ENCODE data around the gene PIK3R2. TPM values are rescaled to one million over a fixed set of nuclear protein-coding genes. Genes with fewer than 3 reads are reported as not detected.

Gene PIK3R2
- polyA plus RNA-seq, 3 donors = 20.1 to 38.9 (median 30.4) TPM

DNA sequence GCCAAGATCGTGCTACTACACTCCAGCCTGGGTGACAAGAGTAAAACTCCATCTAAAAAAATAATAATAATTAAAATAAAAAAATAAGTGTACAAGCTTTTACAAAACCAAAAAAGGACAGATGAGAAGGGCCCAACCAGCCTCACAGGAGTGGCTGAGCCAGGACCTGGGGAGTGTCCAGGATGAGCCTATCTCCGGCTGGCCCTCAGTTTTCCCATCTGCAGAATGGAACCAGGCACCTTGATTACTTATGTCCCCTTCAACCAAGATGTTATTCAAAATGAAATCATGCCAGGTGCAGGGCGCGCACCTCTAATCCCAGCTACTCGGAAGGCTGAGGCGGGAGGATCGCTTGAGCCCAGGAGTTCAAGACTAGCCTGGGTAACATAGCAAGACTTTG is 11.1 kb downstream of the PIK3R2 start:
- DNase-seq (ENCODE audit: extremely low read depth in 1 of 11, low read depth in 9 of 11, low spot score in 4 of 11) = no peak

DNA sequence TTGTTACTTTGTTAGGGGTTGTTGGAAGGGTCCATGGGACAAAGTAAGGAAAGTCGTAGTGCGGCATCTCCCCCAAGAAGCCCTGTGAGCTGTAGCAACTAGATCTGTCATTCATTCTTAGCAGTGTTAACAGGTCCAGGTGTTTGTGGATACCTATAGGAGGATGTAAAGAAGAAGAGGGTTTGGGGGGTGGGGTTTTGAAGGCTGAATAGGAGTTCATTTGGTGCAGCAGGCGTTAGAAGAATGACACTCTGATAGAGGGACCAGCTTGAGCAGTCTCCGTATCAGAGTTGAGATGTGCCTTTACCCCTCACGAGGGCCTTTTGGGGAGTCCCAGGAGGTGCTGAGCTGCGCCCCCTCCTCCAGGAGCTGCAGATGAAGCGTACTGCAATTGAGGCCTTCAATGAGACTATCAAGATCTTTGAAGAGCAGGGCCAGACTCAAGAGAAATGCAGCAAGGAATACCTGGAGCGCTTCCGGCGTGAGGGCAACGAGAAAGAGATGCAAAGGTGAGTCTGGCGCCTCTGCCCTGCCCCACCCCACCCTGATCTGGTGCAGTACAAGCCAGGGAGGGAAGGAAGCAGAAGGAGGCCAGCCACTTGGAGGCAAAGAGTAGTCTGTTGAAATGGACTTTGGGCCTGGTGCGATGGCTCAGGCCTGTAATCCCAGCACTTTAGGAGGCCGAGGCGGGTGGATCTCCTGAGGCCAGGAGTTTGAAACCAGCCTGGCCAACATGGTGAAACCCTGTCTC is 13.0 kb downstream of the PIK3R2 start:
- no peak for DNase-seq (ENCODE audit: extremely low read depth in 1 of 11, low read depth in 9 of 11, low spot score in 4 of 11)

DNA sequence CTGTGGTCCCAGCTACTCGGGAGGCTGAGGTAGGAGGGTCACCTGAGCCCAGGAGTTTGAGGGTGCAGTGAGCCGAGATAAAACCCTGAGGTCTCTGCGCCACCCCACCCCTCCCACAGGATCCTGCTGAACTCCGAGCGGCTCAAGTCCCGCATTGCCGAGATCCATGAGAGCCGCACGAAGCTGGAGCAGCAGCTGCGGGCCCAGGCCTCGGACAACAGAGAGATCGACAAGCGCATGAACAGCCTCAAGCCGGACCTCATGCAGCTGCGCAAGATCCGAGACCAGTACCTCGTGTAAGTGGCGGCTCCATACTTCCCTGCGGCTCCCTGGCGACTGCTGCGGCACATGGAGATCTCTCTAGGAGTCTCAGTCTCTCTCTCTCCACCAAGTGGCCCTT is 14.0 kb downstream of the PIK3R2 start:
- no peak for DNase-seq (ENCODE audit: extremely low read depth in 1 of 11, low read depth in 9 of 11, low spot score in 4 of 11)

DNA sequence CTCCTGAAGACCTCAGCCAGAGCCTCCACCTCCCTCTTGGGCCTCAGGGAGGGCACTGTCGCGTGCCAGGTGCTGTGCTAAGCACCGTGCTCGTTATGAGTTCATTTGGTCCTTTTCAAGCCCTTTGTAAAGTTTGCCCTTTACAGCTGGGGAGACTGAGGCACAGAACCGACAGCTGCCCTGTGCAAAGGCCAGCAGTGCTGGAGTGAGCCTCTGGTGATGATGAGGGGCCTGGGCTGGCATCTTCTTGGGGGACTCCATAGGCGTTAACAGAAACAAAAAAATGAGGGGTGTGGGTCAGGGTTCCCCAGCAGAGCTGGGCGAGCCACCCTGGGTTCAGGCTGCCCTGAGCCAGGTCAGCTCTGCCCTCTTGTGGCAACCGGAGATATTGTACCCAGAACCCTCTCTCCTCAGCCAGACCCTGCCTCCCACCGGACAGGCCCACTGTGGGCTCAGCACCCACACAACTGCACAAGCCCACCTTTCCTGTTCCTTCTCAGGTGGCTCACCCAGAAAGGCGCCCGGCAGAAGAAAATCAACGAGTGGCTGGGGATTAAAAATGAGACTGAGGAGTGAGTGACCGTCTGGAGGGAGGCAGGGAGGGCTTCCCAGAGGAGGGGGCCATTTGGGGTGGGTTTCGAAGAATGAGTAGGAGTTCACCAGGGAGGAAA is 15.1 kb downstream of the PIK3R2 start:
- DNase-seq (ENCODE audit: extremely low read depth in 1 of 11, low read depth in 9 of 11, low spot score in 4 of 11) = no peak

DNA sequence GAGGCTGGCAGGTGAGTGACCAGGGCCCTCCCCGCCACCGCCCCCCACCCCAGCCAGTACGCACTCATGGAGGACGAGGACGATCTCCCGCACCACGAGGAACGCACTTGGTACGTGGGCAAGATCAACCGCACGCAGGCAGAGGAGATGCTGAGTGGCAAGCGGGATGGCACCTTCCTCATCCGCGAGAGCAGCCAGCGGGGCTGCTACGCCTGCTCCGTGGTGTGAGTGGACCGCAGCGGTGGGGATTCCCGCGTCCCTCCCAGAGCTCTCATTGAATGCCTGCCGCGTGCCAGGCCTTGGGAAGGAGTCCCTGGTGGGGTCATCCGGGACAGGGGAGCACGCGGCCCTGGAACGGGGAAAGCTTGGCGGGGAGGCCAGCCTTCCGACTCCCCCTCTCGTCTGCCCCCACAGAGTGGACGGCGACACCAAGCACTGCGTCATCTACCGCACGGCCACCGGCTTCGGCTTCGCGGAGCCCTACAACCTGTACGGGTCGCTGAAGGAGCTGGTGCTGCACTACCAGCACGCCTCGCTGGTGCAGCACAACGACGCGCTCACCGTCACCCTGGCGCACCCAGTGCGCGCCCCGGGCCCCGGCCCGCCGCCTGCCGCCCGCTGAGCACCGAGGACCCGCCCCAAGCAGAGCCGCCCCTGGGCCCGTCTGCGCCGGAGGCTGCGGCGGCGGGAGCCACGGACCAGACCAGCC is 15.9 kb downstream of the PIK3R2 start:
- DNase-seq (ENCODE audit: extremely low read depth in 1 of 11, low read depth in 9 of 11, low spot score in 4 of 11) = no peak

DNA sequence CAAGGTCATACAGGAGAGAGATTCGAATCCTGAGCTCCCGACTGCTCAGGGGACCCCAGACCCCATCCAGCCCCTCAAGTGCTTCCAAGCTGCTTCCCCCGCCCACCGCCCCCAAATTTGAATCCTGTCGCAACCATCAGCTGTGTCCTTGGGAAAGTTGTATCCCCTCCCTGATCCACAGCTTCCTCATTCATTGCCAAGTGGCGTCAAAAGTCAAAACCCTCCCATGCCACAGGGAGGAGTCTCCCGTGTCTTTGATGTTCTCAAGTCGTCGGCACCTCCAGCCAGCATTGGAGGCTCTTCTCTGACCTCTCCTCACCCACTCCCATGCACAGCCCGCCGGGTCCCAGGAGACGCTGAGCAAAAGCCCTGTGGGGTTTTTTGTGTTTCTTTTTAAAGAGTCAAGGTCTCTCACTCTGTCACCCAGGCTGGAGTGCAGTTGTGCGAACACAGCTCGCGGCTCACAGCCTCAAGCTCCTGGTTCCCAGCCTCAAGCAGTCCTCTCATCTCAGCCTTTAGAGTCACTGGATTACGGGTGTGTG is 17.8 kb downstream of the PIK3R2 start:
- no peak for DNase-seq (ENCODE audit: extremely low read depth in 1 of 11, low read depth in 9 of 11, low spot score in 4 of 11)

DNA sequence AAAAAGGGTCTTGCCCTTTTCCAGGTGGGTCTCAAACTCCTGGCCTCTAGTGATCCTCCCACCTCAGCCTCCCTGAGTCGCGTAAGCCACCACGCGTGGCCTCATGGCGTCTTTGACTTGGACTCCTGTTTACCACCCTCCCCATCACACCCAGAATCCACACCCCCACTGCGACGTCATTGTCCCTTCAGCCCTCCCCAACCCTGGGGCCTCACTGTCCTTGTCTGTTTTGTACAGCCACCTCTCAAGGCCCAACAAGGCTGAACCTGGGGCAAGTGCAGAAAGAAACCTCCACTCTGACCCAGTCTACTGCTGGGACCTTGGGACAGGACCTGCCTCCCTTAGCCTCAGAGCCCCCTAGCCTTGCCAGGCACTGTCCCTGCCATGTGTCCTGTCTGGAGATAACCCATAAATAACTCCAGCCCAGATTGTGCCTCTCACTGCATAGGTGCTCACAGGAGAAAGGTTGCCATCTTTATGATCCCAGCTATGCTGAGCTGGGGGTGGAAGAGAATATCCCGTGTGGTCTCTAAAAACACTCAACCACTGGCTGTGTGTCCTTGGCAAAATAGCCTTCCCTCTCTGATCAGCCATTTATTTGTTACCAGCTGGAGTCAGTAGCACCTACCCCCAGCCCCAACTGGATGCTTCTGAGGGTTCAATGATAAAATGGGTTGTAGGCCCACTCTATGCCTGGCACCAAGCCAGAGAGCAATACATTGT is 18.8 kb downstream of the PIK3R2 start:
- DNase-seq (ENCODE audit: extremely low read depth in 1 of 11, low read depth in 9 of 11, low spot score in 4 of 11) = no peak

DNA sequence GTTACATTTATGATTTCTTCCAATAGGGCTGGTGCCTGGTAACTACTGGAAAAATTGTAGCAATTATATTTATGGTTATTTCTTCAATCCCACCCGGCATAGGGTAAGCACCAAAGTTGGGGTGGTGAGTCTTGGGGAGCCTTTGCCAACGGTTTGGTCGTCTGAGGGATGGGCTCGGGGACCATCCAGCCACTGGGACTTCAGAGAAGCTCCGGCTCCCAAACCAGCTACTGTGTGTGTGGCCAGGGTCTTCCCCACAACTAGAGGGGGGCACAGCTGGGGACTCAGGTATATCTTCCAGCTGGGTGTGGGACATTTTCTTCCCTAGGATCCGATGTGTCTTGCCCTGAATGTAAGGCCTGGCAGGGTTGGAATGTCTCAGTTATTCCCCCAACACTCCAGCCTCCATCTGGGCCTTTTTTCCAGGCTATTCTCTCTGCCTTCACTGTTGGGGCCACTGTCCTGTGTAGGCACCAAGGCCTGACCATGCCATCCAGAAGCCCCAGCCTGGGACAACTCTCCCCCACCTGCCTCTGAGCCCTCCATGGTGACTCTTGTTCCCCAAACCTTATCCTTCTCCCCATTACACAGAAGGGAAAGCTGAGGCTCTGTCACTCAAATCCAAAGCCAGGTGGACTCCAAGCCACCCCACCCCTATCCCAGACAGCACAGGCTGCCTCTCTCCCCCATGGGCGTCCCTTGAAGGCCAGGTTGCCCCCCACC is 19.5 kb downstream of the PIK3R2 start:
- DNase-seq (ENCODE audit: extremely low read depth in 1 of 11, low read depth in 9 of 11, low spot score in 4 of 11) = no peak

DNA sequence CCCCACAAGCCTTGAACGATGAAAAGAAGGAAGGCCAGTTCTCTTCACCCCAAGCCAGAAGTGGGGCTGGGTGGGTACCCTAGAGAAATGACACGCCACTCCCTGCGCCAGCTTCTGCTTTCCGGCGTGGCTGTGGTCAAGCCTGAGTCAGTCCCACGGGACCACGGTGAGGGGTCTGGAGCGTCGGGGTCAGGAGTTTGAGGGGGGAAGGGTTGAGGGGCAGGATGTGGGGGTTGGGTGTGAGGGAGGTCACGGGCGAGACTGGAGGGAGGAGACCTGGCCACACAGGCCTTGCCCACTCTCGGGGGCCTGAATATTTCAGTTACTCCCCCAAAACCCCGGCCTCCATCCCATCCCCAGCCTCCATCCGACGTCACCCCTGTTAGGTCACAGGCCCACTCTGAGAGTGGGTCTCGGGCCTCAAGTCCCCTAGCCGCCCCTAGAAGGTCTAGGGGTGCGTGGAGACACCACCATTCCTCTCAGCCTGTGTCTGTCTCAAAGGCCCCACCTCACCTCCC is 20.1 kb downstream of the PIK3R2 start:
- no peak for DNase-seq (ENCODE audit: extremely low read depth in 1 of 11, low read depth in 9 of 11, low spot score in 4 of 11)

DNA sequence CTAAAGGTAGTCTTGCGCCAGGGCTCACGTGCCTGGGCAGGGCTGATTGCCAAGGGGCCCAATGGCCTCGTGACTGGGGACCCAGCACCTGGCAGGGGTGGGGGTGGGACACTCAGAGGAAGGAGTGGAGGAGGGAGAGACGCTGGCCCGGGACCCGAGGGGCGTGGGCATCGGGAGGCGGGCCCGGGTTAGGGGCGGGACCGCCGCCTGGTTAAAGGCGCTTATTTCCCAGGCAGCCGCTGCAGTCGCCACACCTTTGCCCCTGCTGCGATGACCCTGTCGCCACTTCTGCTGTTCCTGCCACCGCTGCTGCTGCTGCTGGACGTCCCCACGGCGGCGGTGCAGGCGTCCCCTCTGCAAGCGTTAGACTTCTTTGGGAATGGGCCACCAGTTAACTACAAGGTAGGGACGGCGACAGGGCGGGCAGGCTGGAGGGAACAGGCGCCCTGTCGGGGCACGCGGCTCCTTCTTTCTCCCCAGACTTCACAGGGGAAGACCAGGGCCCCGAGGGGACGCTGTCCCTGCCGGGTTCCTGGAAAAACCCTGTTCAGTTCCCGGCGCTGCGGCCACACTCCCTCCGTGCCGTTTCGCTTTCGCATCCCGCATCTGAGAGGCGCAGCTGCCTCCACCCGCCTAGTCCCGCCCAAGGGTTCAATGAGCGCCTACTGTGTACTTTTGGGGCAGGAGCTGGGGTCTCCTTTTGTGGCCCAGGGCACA is 20.8 kb downstream of the PIK3R2 start, which contains the start of gene IFI30:
Gene IFI30 (plus strand): TSS at position 242 of the 717 bp plus-strand sequence. CDS start 29 bp downstream, at position 271.
- DNase-seq (ENCODE audit: extremely low read depth in 1 of 11, low read depth in 9 of 11, low spot score in 4 of 11) = peak in 1 of 11 donors; percentile 78

DNA sequence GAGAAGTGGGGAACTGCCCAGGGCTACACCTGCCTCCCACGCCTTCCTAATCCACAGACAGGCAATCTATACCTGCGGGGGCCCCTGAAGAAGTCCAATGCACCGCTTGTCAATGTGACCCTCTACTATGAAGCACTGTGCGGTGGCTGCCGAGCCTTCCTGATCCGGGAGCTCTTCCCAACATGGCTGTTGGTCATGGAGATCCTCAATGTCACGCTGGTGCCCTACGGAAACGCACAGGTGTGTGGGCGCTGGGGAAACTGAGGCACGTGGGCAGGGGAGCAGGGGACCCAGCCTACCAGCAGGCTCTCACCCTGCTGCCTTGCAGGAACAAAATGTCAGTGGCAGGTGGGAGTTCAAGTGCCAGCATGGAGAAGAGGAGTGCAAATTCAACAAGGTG is 22.0 kb downstream of the PIK3R2 start:
- no peak for DNase-seq (ENCODE audit: extremely low read depth in 1 of 11, low read depth in 9 of 11, low spot score in 4 of 11)

DNA sequence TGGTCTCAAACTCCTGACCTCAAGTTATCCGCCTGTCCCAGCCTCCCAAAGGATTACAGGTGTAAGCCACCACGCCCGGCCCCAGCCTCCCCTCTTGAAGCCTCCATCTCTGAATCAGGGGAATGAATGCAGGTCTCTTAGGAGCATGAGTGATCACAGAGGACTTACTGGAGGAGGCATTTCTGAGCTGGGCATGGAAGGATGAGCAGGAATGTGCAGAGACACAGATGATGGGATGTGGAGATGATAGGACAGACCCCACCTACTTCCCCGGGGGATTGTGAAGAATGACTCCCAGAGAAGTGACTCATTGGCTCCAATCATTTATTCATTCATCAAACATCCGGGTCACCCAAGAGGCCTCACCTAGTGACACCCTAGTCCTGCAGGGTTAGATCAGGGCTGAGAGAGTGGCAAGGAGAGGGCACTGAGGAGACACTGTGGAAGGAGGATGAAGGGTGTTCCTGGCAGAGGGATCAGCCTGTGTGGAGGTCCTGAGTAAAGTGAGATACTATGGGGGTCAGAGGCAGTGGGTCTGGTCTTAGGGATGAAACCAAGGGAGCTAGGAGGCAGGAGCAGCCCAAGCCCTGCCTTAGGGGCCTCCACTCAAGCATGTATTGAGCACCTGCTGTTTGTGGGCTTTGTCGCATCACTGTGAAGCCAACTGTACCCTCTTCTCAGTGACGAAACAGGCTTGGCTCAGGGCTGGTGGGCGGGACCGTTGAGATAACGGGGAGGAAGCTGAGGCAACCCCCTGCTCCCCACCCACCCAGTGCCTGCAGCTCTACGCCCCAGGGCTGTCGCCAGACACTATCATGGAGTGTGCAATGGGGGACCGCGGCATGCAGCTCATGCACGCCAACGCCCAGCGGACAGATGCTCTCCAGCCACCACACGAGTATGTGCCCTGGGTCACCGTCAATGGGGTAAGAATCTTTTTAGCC is 23.7 kb downstream of the PIK3R2 start:
- no peak for DNase-seq (ENCODE audit: extremely low read depth in 1 of 11, low read depth in 9 of 11, low spot score in 4 of 11)

DNA sequence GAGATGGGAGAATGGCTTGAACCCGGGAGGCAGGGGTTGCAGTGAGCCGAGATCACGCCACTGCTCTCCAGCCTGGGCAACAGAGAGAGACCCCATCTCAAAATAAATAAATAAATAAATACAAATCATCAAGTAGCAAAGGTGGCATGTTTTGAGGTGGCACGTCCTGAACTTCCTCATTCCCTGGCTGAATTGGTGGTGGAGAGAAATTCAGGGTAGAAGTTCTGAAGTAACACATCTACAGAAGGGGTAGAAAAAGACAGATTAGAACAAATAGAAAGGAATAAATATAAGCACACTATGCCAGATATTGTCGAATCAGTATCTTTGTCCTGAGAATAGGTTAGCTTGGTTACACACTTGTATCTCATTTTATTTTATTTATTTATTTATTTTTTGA is 27.0 kb downstream of the PIK3R2 start:
- no peak for DNase-seq (ENCODE audit: extremely low read depth in 1 of 11, low read depth in 9 of 11, low spot score in 4 of 11)

DNA sequence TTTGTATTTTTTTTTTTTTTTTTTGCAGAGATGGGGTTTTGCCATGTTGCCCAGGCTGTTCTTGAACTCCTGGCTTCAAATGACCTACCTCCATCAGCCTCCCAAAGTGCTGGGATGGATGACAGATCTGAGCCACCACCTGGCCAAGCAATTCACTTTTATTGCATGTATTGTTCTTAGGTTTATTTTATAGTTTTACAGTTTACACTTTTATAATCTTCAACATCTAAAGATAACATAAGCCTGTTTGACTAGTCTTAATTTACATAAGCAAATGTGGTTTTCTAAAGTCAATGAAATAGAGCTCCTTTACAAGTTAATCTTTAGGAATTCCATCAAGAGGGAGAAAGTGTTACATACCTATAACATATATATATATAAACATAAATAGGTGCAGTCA is 30.6 kb downstream of the PIK3R2 start:
- DNase-seq (ENCODE audit: extremely low read depth in 1 of 11, low read depth in 9 of 11, low spot score in 4 of 11) = no peak

DNA sequence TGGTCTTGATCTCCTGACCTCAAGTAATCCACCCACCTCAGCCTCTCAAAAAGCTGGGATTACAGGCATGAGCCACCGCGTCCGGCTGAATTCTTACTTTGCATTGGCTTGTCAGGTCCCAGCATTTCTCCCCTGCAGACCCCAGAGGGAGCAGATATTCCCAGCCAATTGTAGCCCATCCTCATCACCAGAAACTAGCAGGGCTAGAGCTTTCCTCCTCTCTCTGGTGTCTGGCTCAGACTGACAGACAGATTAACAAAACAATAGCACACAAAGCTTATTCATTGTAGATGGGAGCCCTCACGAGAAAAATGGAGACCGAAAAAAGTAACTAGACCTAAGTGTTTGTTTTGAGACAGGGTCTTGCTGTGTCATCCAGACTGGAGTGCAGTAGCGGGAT is 32.6 kb downstream of the PIK3R2 start:
- DNase-seq (ENCODE audit: extremely low read depth in 1 of 11, low read depth in 9 of 11, low spot score in 4 of 11) = no peak

DNA sequence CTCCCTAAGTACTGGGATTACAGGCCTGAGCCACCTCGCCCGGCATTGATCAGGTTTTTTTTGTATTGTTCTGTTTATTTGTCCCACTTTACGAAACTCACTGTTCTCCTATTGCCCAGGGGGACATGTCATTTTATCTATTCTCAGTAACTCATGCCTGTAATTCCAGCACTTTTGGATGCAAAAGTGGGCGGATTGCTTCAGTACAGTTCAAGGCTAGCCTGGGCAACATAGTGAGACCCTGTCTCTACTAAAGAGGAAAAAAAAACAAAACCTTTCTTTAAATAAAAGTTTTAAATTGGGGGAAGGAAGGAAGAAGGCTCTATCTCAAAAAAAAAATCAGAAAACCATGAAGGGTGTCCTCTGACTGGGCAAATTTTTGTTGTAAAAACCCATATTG is 37.3 kb downstream of the PIK3R2 start:
- no peak for DNase-seq (ENCODE audit: extremely low read depth in 1 of 11, low read depth in 9 of 11, low spot score in 4 of 11)

DNA sequence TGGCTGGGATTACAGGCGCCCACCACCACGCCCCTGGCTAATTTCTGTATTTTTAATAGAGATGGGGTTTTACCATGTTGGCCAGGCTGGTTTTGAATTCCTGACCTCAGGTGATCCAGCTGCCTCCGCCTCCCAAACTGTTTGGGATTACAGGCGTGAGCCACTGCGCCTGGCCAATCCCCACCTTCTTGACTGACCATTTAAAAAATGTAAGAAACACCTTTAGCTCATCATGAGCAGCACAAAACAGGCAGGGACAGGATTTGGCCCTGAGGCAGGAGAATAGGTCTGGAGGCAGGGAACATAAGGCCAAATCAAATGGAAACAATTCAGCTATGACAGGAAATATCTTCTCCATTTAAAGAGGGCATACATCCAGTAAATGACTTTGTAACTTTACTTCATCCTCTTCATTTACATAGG is 38.7 kb downstream of the PIK3R2 start:
- no peak for DNase-seq (ENCODE audit: extremely low read depth in 1 of 11, low read depth in 9 of 11, low spot score in 4 of 11)

Measured in renal cortex interstitium (tissue), 11 donors.